Heart left ventricle (tissue), 13 donors: ENCODE results near the gene GNAT2.

Experiments used
- POLR2A ChIP-seq, 2 donors: fragments of 450-650 bp; IDR thresholded peaks; one replicate each; pipeline ENCODE4 v1.6.1; 2017; ENCODE audit warnings: antibody characterized with exemption in 2 of 2, mild to moderate bottlenecking in 2 of 2, moderate library complexity in 2 of 2
- TF ChIP-seq, protein P1 (sequence below), 12 donors: fragments of 200-600 bp; sonication (generic) in 4 of 12; IDR thresholded peaks; one replicate each; pipeline versions ENCODE4 v1.5.0 to v1.8.0; 2018 to 2022; ENCODE audit warnings: antibody characterized with exemption in 12 of 12, mild to moderate bottlenecking in 5 of 12
- donor health status: ischemic (EF 13 %, LVEDD 7.1; RV severe dilation, severe dysfunction).
- donor health status: DM: no; HTN: yes; CAD: no.
- donor health status: DM: no; HTN: no; CAD: no.
- donor health status: ischemic (EF 25% LVEDD 6.9; RV normal size, moderate dysfunction).
- donor health status: ischemic (EF 25% LVEDD 5.7; RV mildly dilated, moderate dysfunction).
- donor health status: ischemic (EF 35%, LVEDD 5.7; RV mildly dilated, moderate dysfunction).
- donor health status: nonischemic (EF 11% LVEDD 7.7; RV severe dilation, severe dysfunction).
- donor health status: DM: yes; HTN: yes; CAD: no.
- donor health status: PGD.
- donor health status: ischemic (EF 29% LVEDD 5.4; RV normal size, mild dysfunction).
- donor health status: nonischemic (EF 23%, LVEDD 6.1; RV moderate dilation, normal function).

GRCh38 chr1:109570414-109570813 is 49.0 kb downstream of the GNAT2 start:
- TF ChIP-seq, protein P1, sequence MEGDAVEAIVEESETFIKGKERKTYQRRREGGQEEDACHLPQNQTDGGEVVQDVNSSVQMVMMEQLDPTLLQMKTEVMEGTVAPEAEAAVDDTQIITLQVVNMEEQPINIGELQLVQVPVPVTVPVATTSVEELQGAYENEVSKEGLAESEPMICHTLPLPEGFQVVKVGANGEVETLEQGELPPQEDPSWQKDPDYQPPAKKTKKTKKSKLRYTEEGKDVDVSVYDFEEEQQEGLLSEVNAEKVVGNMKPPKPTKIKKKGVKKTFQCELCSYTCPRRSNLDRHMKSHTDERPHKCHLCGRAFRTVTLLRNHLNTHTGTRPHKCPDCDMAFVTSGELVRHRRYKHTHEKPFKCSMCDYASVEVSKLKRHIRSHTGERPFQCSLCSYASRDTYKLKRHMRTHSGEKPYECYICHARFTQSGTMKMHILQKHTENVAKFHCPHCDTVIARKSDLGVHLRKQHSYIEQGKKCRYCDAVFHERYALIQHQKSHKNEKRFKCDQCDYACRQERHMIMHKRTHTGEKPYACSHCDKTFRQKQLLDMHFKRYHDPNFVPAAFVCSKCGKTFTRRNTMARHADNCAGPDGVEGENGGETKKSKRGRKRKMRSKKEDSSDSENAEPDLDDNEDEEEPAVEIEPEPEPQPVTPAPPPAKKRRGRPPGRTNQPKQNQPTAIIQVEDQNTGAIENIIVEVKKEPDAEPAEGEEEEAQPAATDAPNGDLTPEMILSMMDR (IDR thresholded peaks at IDR 0.05) = no peak
- no peak for TF ChIP-seq POLR2A (IDR thresholded peaks at IDR 0.05)
